H1 (cell line): Measurements from ENCODE around the gene PRMT3. TPM values are rescaled to one million over a fixed set of nuclear protein-coding genes. Genes with fewer than 3 reads are reported as not detected.

Source experiments
- CTCF ChIA-PET: fragments of 300-600 bp; sonication (Branson Sonifier 250); formaldehyde crosslinking; loops from one replicate; lab custom pipeline; 2021; ENCODE audit not compliant: partially characterized antibody; lab: Charles Lee
- POLR2A ChIA-PET: fragments of 300-600 bp; sonication (Branson Sonifier 250); formaldehyde crosslinking; loops from one replicate; lab custom pipeline; 2021; ENCODE audit warnings: inconsistent platforms; ENCODE audit not compliant: partially characterized antibody; lab: Charles Lee
- DNase-seq, 2 experiments: peaks; one replicate each; pipeline versions ENCODE4 v3.0.0 to v3.0.0-alpha.2; 2010 to 2022; ENCODE audit warnings: low spot score in 2 of 2, low read depth in 1 of 2, mixed read lengths in 1 of 2
- FAIRE-seq: peaks from 2 replicates; lab custom pipeline; 2011; peaks lifted over from hg19 to GRCh38; lab: Jason Lieb, UNC
- H2AFZ ChIP-seq: 2 replicates; pipeline ENCODE4 v1.8.1; 2012; ENCODE audit warnings: low read length, inconsistent platforms
- H2AK5ac ChIP-seq: 2 replicates; pipeline ENCODE4 v1.6.1; 2013; ENCODE audit warnings: low read depth, low read length
- H2BK120ac ChIP-seq: replicated peaks from 2 replicates; pipeline ENCODE3; 2013; ENCODE audit warnings: low read depth, low read length, inconsistent platforms
- H2BK12ac ChIP-seq: 2 replicates; pipeline ENCODE4 v1.6.1; 2013; ENCODE audit warnings: low read depth, low read length
- H2BK15ac ChIP-seq: 2 replicates; pipeline ENCODE4 v1.6.1; 2013; ENCODE audit warnings: low read length
- H2BK20ac ChIP-seq: 2 replicates; pipeline ENCODE4 v1.6.1; 2013; ENCODE audit warnings: low read length
- H2BK5ac ChIP-seq: 2 replicates; pipeline ENCODE4 v1.6.1; 2013; ENCODE audit warnings: low read depth, low read length
- H3K14ac ChIP-seq: 2 replicates; pipeline ENCODE4 v1.6.1; 2013; ENCODE audit warnings: inconsistent platforms; ENCODE audit not compliant: insufficient read length
- H3K18ac ChIP-seq: 2 replicates; pipeline ENCODE4 v1.6.1; 2013; ENCODE audit warnings: low read length; ENCODE audit errors: extremely low read depth
- H3K23ac ChIP-seq: 2 replicates; pipeline ENCODE4 v1.6.1; 2013; ENCODE audit warnings: inconsistent platforms; ENCODE audit not compliant: insufficient read length
- H3K23me2 ChIP-seq: 2 replicates; pipeline ENCODE4 v1.6.1; 2013; ENCODE audit warnings: low read depth, low read length
- H3K27ac ChIP-seq: 2 replicates; pipeline ENCODE4 v1.6.1; 2011; ENCODE audit warnings: low read depth, low read length, inconsistent platforms
- H3K27me3 ChIP-seq, 4 experiments: replicated peaks in 1 of 4; 1 replicate in 1 of 4; 2 replicates in 3 of 4; pipeline versions ENCODE4 v1.6.1 to v1.8.1; 2011 to 2013; ENCODE audit warnings: low read length in 3 of 4, mild to moderate bottlenecking in 3 of 4, inconsistent platforms in 2 of 4, mixed read lengths in 2 of 4, moderate library complexity in 1 of 4; ENCODE audit not compliant: control insufficient read depth in 3 of 4, insufficient read depth in 3 of 4; ENCODE audit errors: extremely low read depth in 1 of 4
- H3K36me3 ChIP-seq, 4 experiments: 2 replicates each; pipeline versions ENCODE4 v1.6.1 to v1.8.1; 2011 to 2013; ENCODE audit warnings: mild to moderate bottlenecking in 4 of 4, low read length in 3 of 4, moderate library complexity in 2 of 4, control low read depth in 1 of 4, inconsistent platforms in 1 of 4; ENCODE audit not compliant: insufficient read depth in 4 of 4, control insufficient read depth in 2 of 4
- H3K4ac ChIP-seq: replicated peaks from 2 replicates; pipeline ENCODE3; 2013; ENCODE audit warnings: low read length, low read depth, mixed read lengths, inconsistent platforms; ENCODE audit not compliant: insufficient read length
- H3K4me1 ChIP-seq, 4 experiments: replicated peaks in 1 of 4; 1 replicate in 1 of 4; 2 replicates in 3 of 4; pipeline versions ENCODE4 v1.6.1 to v1.8.1; 2011 to 2013; ENCODE audit warnings: low read length in 3 of 4, inconsistent platforms in 2 of 4, mixed read lengths in 1 of 4; ENCODE audit not compliant: insufficient read depth in 4 of 4, control insufficient read depth in 3 of 4
- H3K4me2 ChIP-seq, 2 experiments: 2 replicates each; pipeline versions ENCODE4 v1.6.1 to v1.8.1; 2011 to 2013; ENCODE audit warnings: low read depth in 2 of 2, low read length in 2 of 2, control low read depth in 1 of 2, inconsistent platforms in 1 of 2, mild to moderate bottlenecking in 1 of 2; ENCODE audit not compliant: insufficient read depth in 1 of 2
- H3K4me3 ChIP-seq, 4 experiments: fragments of 200-600, 300-600 bp in 1 of 4; sonication (generic), shearing (Covaris generic), sonication (Bioruptor Twin) in 1 of 4; 2 replicates each; pipeline versions ENCODE4 v1.5.1 to v1.8.1; 2011 to 2016; ENCODE audit warnings: low read length in 4 of 4, low read depth in 3 of 4, control low read depth in 2 of 4, inconsistent platforms in 2 of 4, mild to moderate bottlenecking in 2 of 4, mixed read lengths in 1 of 4, moderate library complexity in 1 of 4; ENCODE audit not compliant: insufficient read depth in 2 of 4; ENCODE audit errors: extremely low read depth in 1 of 4
- H3K56ac ChIP-seq: replicated peaks from 2 replicates; pipeline ENCODE3; 2013; ENCODE audit warnings: low read depth, mild to moderate bottlenecking, mixed read lengths, low read length, inconsistent platforms; ENCODE audit not compliant: insufficient read length
- H3K79me1 ChIP-seq: 2 replicates; pipeline ENCODE4 v1.6.1; 2013; ENCODE audit warnings: low read depth, low read length, control low read depth
- H3K79me2 ChIP-seq, 2 experiments: 2 replicates each; pipeline versions ENCODE4 v1.6.1 to v1.8.1; 2012 to 2013; ENCODE audit warnings: low read length in 2 of 2, mild to moderate bottlenecking in 2 of 2, inconsistent platforms in 1 of 2; ENCODE audit not compliant: insufficient read depth in 2 of 2, control insufficient read depth in 1 of 2
- H3K9ac ChIP-seq, 4 experiments: replicated peaks in 1 of 4; 1 replicate in 1 of 4; 2 replicates in 3 of 4; pipeline versions ENCODE4 v1.6.1 to v1.8.1; 2011 to 2013; ENCODE audit warnings: low read depth in 3 of 4, low read length in 3 of 4, control low read depth in 2 of 4, mild to moderate bottlenecking in 2 of 4, moderate library complexity in 2 of 4, inconsistent platforms in 1 of 4; ENCODE audit errors: extremely low read depth in 1 of 4
- H3K9me3 ChIP-seq, 2 experiments: 2 replicates each; pipeline versions ENCODE4 v1.6.1 to v1.8.1; 2012 to 2013; ENCODE audit warnings: mild to moderate bottlenecking in 2 of 2, moderate library complexity in 2 of 2, control low read depth in 1 of 2, inconsistent platforms in 1 of 2, low read depth in 1 of 2, low read length in 1 of 2, mixed read lengths in 1 of 2; ENCODE audit not compliant: insufficient read depth in 2 of 2
- H4K20me1 ChIP-seq, 2 experiments: replicated peaks in 1 of 2; 2 replicates each; pipeline versions ENCODE3 to v1.8.1; 2011 to 2013; ENCODE audit warnings: inconsistent platforms in 2 of 2, low read length in 2 of 2, mild to moderate bottlenecking in 1 of 2; ENCODE audit not compliant: insufficient read depth in 2 of 2, control insufficient read depth in 1 of 2
- H4K5ac ChIP-seq: 2 replicates; pipeline ENCODE4 v1.6.1; 2013; ENCODE audit warnings: low read length, low read depth, mixed read lengths, inconsistent platforms; ENCODE audit not compliant: insufficient read length
- H4K8ac ChIP-seq: 2 replicates; pipeline ENCODE4 v1.8.0; 2013; ENCODE audit warnings: mild to moderate bottlenecking, moderate library complexity, low read length, inconsistent platforms; ENCODE audit not compliant: insufficient read depth; ENCODE audit errors: extremely low read depth
- H4K91ac ChIP-seq: replicated peaks from 2 replicates; pipeline ENCODE3; 2013; ENCODE audit warnings: low read length, mixed read lengths, inconsistent platforms; ENCODE audit not compliant: insufficient read length
- CBX8 ChIP-seq: fragments of 300-800, 300-1000 bp; sonication (generic); IDR thresholded peaks from 2 replicates; pipeline ENCODE4 v1.7.1; 2016; ENCODE audit warnings: low read depth, low read length, borderline replicate concordance
- RXRA ChIP-seq: IDR thresholded peaks from 2 replicates; pipeline ENCODE4 v1.6.1; 2011; ENCODE audit warnings: low read depth, mild to moderate bottlenecking, low read length, moderate library complexity; ENCODE audit not compliant: insufficient read depth
- WGBS, 2 experiments: shearing (Covaris generic) in 1 of 2; methylation state at CpG; one replicate each; pipeline versions ENCODE4 v1.1.6 to v1.1.7; 2013 to 2015; ENCODE audit warnings: low lambda C conversion rate in 2 of 2, mixed read lengths in 2 of 2, inconsistent platforms in 1 of 2, low coverage in 1 of 2, missing lambda C conversion rate in 1 of 2; ENCODE audit not compliant: insufficient replicate concordance in 2 of 2, insufficient coverage in 1 of 2, insufficient read length in 1 of 2; ENCODE audit errors: extremely low coverage in 1 of 2, missing lambda C conversion rate in 1 of 2; 5-methylcytosine and 5-hydroxymethylcytosine counted together
- polyA plus RNA-seq, 7 experiments: library from polyadenylated mRNA; depleted of rRNA in 3 of 7; stranded (reverse) in 5 of 7; unstranded in 2 of 7; fragments of >200 nt in 5 of 7; fragments of 200-250 nt in 2 of 7; gene quantifications; 1 replicate in 5 of 7; 2 replicates in 1 of 7; 4 replicates in 1 of 7; pipeline versions ENCODE4 v1.2.1 to v1.2.3, GENCODE V29; 2011 to 2013; ENCODE audit warnings: missing spikeins in 2 of 7, mixed read lengths in 2 of 7
- total RNA-seq: library from RNA; stranded (reverse); fragmentation: NEBNext Ultra II Directional; extraction: Animal tissue kit (Norgen Biotek cat#: 25700); gene quantifications from 2 replicates; pipeline ENCODE4 v1.2.1, GENCODE V29; 2021

PRMT3 gene
- total and polyA plus RNA-seq, 2 of the 8 experiments (the other 6 are each of a cell fraction or from before 2014, with no cell fraction given) = 11.2 to 26.5 TPM

GRCh38 chr11:20488352-20488751 lies 100.8 kb downstream of the PRMT3 start:
- no peak overlapping the region for H2BK120ac ChIP-seq
- H2BK5ac ChIP-seq = no peak overlapping the region
- DNase-seq (no peak), FAIRE-seq (no peak)
- 88% methylated on average over 1 of the region's 1 CpG; no CpG with 5 or more reads in 1 of the 2 experiments for WGBS, 2 experiments
- H2BK12ac ChIP-seq = no peak overlapping the region
- H3K4me1 ChIP-seq = no peaks in the 10 kb centered on the region
- H3K79me1 ChIP-seq = no peaks in the 10 kb centered on the region
- no peak overlapping the region for H3K18ac ChIP-seq
- H3K56ac ChIP-seq = no peak overlapping the region
- H3K23ac ChIP-seq = no peak overlapping the region
- H3K36me3 ChIP-seq = peaks cover 0 to 11% (median 1%) of the 10 kb centered on the region in 4 experiments; a peak in 3 of 8 replicates
- H3K9ac ChIP-seq = no peak overlapping the region
- no peaks in the 10 kb centered on the region for H3K27me3 ChIP-seq
- no peak overlapping the region for H3K4me2 ChIP-seq
- ChIA-PET POLR2A (no interaction called here), CTCF (interaction anchor here (0.6 to 1.4 kb wide), 2 partner anchors 24 to 932 kb away, joined by 3 to 4 read pairs; no protein-coding TSS in a partner anchor)
- H2BK15ac ChIP-seq = no peak overlapping the region
- H3K23me2 ChIP-seq = no peaks in the 10 kb centered on the region
- no peaks in the 10 kb centered on the region for H3K79me2 ChIP-seq
- no peak overlapping the region for H2BK20ac ChIP-seq
- H2AK5ac ChIP-seq = no peak overlapping the region
- no peak overlapping the region for H3K4ac ChIP-seq
- peaks cover 7 to 10% of the 10 kb centered on the region in 2 experiments for H3K9me3 ChIP-seq
- H3K27ac ChIP-seq = no peak overlapping the region
- no peaks in the 10 kb centered on the region for H4K20me1 ChIP-seq
- H4K8ac ChIP-seq = no peak overlapping the region
- H4K91ac ChIP-seq = no peak overlapping the region
- H4K5ac ChIP-seq = no peak overlapping the region
- H2AFZ ChIP-seq = no peak overlapping the region
- H3K4me3 ChIP-seq = no peak overlapping the region
- no peak for TF ChIP-seq RXRA
- TF ChIP-seq CBX8 = no peak
- no peak overlapping the region for H3K14ac ChIP-seq
